Thymus (tissue), 11 donors: Measurements from ENCODE around the gene RAET1E. TPM values are rescaled to one million over a fixed set of nuclear protein-coding genes. Genes with fewer than 3 reads are reported as not detected.
"Not testable (repeated sequence)": the region's sequence is repeated elsewhere in the genome, so short reads cannot be mapped to it uniquely, and the experiment has no call there.

Experiments used
- DNase-seq, 9 donors: peaks; one replicate each; pipeline ENCODE4 v3.0.0-alpha.2; 2013; ENCODE audit warnings: low spot score in 9 of 9, low read depth in 6 of 9, missing footprints in 1 of 9
- H3K27ac ChIP-seq, 2 donors: one replicate each; pipeline ENCODE4 v1.5.1; 2013; ENCODE audit warnings: control low read depth in 1 of 2, low read depth in 1 of 2, low read length in 1 of 2, mild to moderate bottlenecking in 1 of 2, moderate library complexity in 1 of 2
- H3K27me3 ChIP-seq, 2 donors: one replicate each; pipeline ENCODE4 v1.5.1; 2013; ENCODE audit warnings: low read length in 1 of 2; ENCODE audit not compliant: control insufficient read depth in 2 of 2, insufficient read depth in 1 of 2
- H3K36me3 ChIP-seq, 2 donors: one replicate each; pipeline ENCODE4 v1.5.1; 2013; ENCODE audit warnings: low read length in 1 of 2, mild to moderate bottlenecking in 1 of 2, moderate library complexity in 1 of 2; ENCODE audit not compliant: control insufficient read depth in 2 of 2, insufficient read depth in 2 of 2
- H3K4me1 ChIP-seq, 2 donors: one replicate each; pipeline ENCODE4 v1.5.1; 2013; ENCODE audit warnings: low read length in 2 of 2; ENCODE audit not compliant: control insufficient read depth in 2 of 2, insufficient read depth in 2 of 2
- H3K4me3 ChIP-seq, 2 donors: one replicate each; pipeline ENCODE4 v1.5.1; 2013; ENCODE audit warnings: low read length in 2 of 2, control low read depth in 1 of 2, mild to moderate bottlenecking in 1 of 2
- H3K9me3 ChIP-seq, 2 donors: one replicate each; pipeline ENCODE4 v1.5.1; 2013; ENCODE audit warnings: low read length in 1 of 2, mild to moderate bottlenecking in 1 of 2; ENCODE audit not compliant: control insufficient read depth in 2 of 2, insufficient read depth in 1 of 2
- WGBS: extraction: QIAGEN DNeasy Blood & Tissue Kit; methylation state at CpG from one replicate; pipeline ENCODE4 v1.1.7; 2013; 5-methylcytosine and 5-hydroxymethylcytosine counted together
- polyA plus RNA-seq: library from polyadenylated mRNA; stranded (reverse); fragments of 200-250 nt; gene quantifications from one replicate; pipeline ENCODE4 v1.2.3, GENCODE V29; 2013
- total RNA-seq: library from RNA; stranded (reverse); fragments of 120-200 nt; gene quantifications from one replicate; pipeline ENCODE4 v1.2.4, GENCODE V29; 2013
- donor health status: healthy.

RAET1E gene
- total and polyA plus RNA-seq, 2 donors, result 0.05 to 0.59 TPM

- peaks cover 58 to 83% of the 10 kb centered on the region in 2 donors for H3K27me3 ChIP-seq
- H3K4me3 ChIP-seq, result no peak overlapping the region
- no peaks in the 10 kb centered on the region for H3K36me3 ChIP-seq
- WGBS, result 15% methylated on average over 6 of the region's 6 CpGs
- DNase-seq, result no peak
- peaks cover 0 to 8% of the 10 kb centered on the region in 2 donors for H3K9me3 ChIP-seq
- H3K27ac ChIP-seq, result no peak overlapping the region
- peaks cover 12 to 29% of the 10 kb centered on the region in 2 donors for H3K4me1 ChIP-seq
Measured at GRCh38 chr6:149939909-149940671, 42.2 kb upstream of the RAET1E start.

GRCh38 chr6:149939356-149939648 lies 41.4 kb upstream of the RAET1E start:
- DNase-seq, result no peak
- Histone ChIP-seq H3K4me3 (no peak overlapping the region), H3K27ac (no peak overlapping the region), H3K36me3 (no peaks in the 10 kb centered on the region), H3K9me3 (peaks cover 0 to 8% of the 10 kb centered on the region in 2 donors), H3K4me1 (peaks cover 12 to 29% of the 10 kb centered on the region in 2 donors), H3K27me3 (peaks cover 58 to 91% of the 10 kb centered on the region in 2 donors)
- WGBS, result 25% methylated on average over 5 of the region's 5 CpGs

GRCh38 chr6:149938571-149939355 lies 40.9 kb upstream of the RAET1E start:
- peaks cover 12 to 29% of the 10 kb centered on the region in 2 donors for H3K4me1 ChIP-seq
- no peak overlapping the region for H3K27ac ChIP-seq
- DNase-seq, result peak in 1 of 9 donors; percentile 57
- no peaks in the 10 kb centered on the region for H3K36me3 ChIP-seq
- WGBS, result 2% methylated on average over 58 of the region's 58 CpGs
- H3K4me3 ChIP-seq, result peak overlapping the region; percentile 32 to 57
- H3K9me3 ChIP-seq, result peaks cover 0 to 8% of the 10 kb centered on the region in 2 donors
- peaks cover 58 to 92% of the 10 kb centered on the region in 2 donors for H3K27me3 ChIP-seq

- H3K9me3 ChIP-seq, H3K27ac ChIP-seq, H3K36me3 ChIP-seq, DNase-seq: not testable (repeated sequence)
- Histone ChIP-seq H3K4me1 (peaks cover 12 to 29% of the 10 kb centered on the region in 2 donors), H3K27me3 (peaks cover 57 to 95% of the 10 kb centered on the region in 2 donors), H3K4me3 (peak overlapping the region; percentile 32 to 57)
- 5% methylated on average over 16 of the region's 20 CpGs for WGBS
Measured at GRCh38 chr6:149938013-149938570, 40.2 kb upstream of the RAET1E start.

GRCh38 chr6:149936743-149937142 lies 38.8 kb upstream of the RAET1E start:
- H3K9me3 ChIP-seq, result peaks cover 0 to 8% of the 10 kb centered on the region in 2 donors
- H3K27me3 ChIP-seq, result peaks cover 55 to 91% of the 10 kb centered on the region in 2 donors
- no peak for DNase-seq
- no peaks in the 10 kb centered on the region for H3K36me3 ChIP-seq
- H3K4me3 ChIP-seq, result no peak overlapping the region
- no peak overlapping the region for H3K27ac ChIP-seq
- 35% methylated on average over 2 of the region's 2 CpGs for WGBS
- H3K4me1 ChIP-seq, result peaks cover 7 to 22% of the 10 kb centered on the region in 2 donors

GRCh38 chr6:149935668-149936067 lies 37.8 kb upstream of the RAET1E start:
- Histone ChIP-seq H3K9me3 (peaks cover 0 to 8% of the 10 kb centered on the region in 2 donors), H3K27me3 (peaks cover 56 to 91% of the 10 kb centered on the region in 2 donors), H3K27ac (no peak overlapping the region), H3K4me1 (peaks cover 4 to 13% of the 10 kb centered on the region in 2 donors), H3K4me3 (no peak overlapping the region), H3K36me3 (no peaks in the 10 kb centered on the region)
- WGBS, result 53% methylated on average over 2 of the region's 2 CpGs
- DNase-seq, result no peak

- no peak for DNase-seq
- Histone ChIP-seq H3K4me3 (no peak overlapping the region), H3K27ac (no peak overlapping the region), H3K36me3 (no peaks in the 10 kb centered on the region), H3K27me3 (peaks cover 52 to 88% of the 10 kb centered on the region in 2 donors), H3K9me3 (peaks cover 0 to 8% of the 10 kb centered on the region in 2 donors), H3K4me1 (peaks cover 4 to 13% of the 10 kb centered on the region in 2 donors)
- WGBS, result 60% methylated on average over 4 of the region's 4 CpGs
Measured at GRCh38 chr6:149935246-149935645, 37.3 kb upstream of the RAET1E start.

GRCh38 chr6:149934249-149935156 lies 36.6 kb upstream of the RAET1E start:
- WGBS, result 43% methylated on average over 11 of the region's 11 CpGs
- Histone ChIP-seq H3K4me1 (peaks cover 4 to 13% of the 10 kb centered on the region in 2 donors), H3K27me3 (peaks cover 46 to 88% of the 10 kb centered on the region in 2 donors), H3K4me3 (no peak overlapping the region), H3K27ac (no peak overlapping the region), H3K9me3 (peaks cover 0 to 8% of the 10 kb centered on the region in 2 donors), H3K36me3 (no peaks in the 10 kb centered on the region)
- DNase-seq, result peak in 8 of 9 donors; percentile 31 to 82 (median 64)
